HG02678 (cell line): ENCODE data around the gene AP2A2.
A peak's percentile ranks its signal among the peaks of the same experiment; 100 is the strongest.

Experiments
- ATAC-seq: cut with Tn5 transposase; IDR thresholded peaks from one replicate; pipeline ENCODE4 v1.9.1; 2021; ENCODE audit warnings: mild to moderate bottlenecking, moderate library complexity; ENCODE audit not compliant: unreplicated experiment

AP2A2 gene

GRCh38 chr11:925496-926301, at the start of gene AP2A2:
Gene AP2A2, plus strand, starts transcription at chr11:925870. Its CDS starts 152 bp downstream, at chr11:926022.
- peak; percentile 75 for ATAC-seq

DNA sequence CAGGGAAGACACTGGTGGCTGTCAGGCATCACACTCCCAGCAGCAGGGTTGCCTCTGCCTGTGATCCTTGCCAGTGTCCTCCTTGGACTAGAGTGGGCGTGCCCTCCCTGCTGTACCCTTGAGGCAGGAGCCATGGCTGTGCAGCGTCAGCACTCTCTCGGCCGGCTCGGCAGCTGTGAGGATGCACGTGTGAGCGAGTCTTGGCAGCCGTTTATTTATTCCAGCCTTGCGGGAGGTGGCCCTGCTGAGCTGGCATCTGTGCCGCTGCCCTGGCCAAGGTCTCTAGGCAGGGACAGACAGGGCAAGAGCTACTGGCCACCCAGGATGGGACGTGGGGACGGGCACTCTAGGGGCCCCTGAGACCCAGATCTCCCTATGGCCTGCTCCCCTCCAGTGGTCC, 49.1 kb upstream of the AP2A2 start:
- ATAC-seq: no peak

- ATAC-seq: no peak
Measured at GRCh38 chr11:877565-877964, 48.1 kb upstream of the AP2A2 start.

- no peak for ATAC-seq
Measured at GRCh38 chr11:880447-880846, 45.2 kb upstream of the AP2A2 start.

- ATAC-seq: no peak
Measured at GRCh38 chr11:882596-882995, 43.1 kb upstream of the AP2A2 start.

GRCh38 chr11:883527-883926, 42.1 kb upstream of the AP2A2 start:
- no peak for ATAC-seq

DNA sequence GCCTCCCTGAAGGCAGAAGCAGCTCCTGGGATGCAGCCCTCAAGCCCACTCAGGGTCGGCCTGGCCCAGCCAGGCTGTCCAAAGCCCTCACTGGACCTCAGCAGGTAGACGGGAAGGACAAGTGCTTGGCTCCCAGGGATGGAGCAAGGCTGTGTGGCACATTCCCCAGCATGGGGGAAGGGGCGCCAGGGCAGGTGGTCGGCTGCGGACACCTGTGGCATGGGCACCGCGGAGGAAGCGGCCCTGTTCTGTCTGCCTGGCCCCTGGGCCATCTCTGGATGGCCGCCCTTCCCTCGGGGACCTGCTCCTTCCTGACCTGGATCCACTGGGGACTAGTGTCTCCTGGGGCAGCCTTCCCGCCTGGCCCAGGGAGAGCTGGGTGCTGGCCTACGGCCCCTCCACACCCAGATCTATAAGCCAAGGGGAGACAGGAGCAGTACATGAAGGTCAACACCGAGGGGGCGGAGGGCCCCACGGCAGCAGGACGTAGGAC, 41.0 kb upstream of the AP2A2 start:
- no peak for ATAC-seq

DNA sequence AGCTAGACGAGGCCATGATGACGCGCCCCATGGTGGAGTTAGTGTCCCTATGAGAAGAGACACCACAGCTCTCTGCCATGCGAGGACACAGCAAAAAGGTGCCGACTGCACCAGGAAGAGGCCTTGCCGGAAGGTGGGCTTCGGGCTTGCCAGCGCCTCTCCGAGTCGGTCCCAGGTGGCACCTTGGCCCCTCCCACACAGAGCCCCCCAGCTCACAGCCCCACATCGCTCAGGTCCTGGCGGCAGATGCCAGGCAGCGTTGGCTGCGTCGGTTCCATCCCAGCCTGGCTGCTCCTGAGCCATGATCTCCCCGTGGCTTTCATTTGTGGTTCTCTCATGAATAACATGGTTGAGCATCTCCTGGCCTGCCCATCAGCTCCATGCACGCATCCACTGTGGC, 39.1 kb upstream of the AP2A2 start:
- ATAC-seq: no peak

GRCh38 chr11:887589-887988, 38.1 kb upstream of the AP2A2 start:
- ATAC-seq: no peak

DNA sequence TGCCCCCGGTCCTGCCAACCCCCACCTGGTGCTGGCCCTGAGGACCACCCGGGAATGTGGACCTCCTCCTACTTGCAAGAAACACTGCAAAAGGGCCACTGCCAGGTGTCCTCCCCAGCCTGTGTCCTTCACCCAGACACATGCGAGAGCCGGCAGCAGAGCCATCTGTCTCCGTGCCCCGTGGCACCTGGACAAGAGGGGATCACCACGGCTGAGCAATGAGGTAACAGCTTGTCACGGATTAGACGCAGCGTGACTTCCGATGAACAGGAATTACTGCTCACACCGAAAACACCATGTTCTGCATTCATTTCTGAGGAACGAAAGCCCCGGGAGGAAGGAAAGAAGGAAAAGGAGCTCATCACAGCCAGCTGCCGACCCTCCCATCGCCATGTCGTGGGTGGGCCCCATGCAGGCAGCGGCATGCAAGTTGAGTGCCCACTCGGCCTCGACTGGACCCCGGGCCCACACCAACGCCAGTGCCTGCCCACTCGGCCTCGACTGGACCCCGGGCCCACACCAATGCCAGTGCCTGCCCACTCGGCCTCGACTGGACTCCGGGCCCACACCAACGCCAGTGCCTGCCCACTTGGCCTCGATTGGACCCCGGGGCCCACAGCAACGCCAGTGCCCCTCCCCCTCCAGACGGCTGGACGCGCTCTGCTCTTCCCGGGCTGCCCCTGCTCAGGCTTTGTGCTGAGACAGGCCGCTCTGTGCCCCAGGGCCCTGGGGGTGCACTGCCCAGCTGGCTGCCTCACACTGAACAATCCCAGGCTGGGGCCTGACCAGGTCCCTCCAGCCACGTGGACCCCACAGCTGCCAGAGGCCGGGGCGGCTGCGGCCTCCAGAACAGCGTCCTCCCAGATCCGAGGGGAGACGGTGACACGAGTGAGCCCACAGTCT, 37.1 kb upstream of the AP2A2 start:
- no peak for ATAC-seq

DNA sequence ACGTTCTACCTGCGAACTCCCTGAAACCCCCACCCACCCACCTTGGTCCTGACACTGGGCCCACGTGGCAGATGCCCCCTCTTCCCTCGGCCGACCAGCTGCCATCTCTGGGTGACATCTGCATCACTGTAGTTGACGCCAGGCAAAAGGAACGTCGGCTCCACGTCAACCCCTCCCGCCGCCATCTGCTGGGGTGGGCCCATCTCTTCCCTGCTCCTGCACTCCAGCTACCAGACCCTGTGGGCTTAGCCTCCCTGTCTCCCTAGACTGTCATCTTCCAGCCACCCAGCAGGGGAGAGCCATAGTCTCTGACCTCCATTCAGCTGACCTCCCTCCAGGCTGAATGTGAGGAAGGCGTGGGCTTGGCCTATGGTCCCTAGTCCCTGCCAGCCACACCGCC, 36.4 kb upstream of the AP2A2 start:
- ATAC-seq: no peak

DNA sequence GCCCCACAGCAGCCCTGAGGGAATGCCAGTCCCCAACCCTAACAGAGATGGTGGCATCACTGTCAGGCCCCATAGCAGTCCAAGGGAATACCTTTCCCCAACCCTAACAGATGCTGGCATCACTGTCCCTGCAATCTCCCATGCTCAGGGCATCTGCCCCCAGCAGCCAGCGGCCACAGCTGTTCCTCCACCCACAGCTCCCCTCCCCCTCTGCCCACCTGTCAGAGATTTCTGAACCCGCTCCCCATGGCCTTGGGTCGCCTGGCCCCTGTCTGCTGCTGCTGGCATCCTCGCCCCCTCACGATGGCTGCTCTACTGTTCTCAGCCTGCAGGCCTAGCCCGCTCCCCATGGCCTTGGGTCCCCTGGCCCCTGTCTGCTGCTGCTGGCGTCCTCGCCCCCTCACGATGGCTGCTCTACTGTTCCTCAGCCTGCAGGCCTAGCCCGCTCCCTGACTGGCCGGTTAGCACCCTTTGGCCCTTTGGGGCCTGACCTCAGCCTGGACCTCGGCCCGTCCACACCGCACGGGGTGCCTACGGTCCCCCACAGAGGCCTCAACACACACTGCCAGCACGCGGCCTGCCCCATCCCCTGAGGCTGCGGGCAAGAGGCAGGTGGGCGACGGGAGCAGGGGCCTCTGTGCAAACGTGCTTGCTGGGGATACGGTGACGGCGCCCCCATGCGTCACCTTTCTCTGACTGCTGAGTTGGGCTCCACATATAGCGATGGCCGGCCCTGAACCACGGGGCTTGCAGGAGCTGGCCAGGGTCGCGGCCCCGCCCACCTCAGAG, 35.8 kb upstream of the AP2A2 start:
- ATAC-seq: no peak

DNA sequence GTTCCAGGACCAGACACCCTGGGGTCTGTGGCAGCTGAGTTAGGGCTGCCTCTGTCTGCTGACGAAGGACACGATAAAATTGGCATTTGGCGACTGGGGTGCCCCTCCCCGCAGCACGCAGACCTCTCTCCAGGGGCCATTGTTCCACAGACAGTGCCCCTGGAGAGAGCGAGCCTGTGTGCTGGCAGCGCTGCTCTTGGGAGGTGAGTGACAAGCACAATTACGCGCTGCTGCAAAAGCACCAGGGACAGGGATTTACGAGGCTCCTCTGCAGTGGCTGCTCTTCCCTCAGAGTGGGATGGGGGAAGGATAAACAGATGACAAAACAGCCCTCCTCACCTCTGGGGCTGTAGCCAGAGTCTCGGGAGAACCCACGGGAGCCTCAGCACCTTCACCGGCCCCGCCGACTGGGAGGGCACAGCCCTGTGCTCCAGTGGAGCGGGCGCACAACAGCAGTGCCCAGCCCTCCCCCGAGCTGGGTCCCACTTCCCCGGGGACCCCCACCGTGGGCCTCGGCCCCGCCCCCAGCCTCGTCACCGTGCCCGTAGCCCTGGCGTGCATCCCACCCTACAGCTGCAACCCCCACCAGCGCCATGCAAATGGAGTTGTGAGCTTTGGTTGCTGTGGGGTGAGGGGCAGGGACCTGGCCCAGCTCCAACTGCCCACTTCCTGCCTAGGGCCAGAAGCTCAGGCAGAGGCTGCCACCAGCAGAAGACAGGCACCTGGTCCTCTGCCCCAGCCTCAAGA, 34.7 kb upstream of the AP2A2 start:
- no peak for ATAC-seq

DNA sequence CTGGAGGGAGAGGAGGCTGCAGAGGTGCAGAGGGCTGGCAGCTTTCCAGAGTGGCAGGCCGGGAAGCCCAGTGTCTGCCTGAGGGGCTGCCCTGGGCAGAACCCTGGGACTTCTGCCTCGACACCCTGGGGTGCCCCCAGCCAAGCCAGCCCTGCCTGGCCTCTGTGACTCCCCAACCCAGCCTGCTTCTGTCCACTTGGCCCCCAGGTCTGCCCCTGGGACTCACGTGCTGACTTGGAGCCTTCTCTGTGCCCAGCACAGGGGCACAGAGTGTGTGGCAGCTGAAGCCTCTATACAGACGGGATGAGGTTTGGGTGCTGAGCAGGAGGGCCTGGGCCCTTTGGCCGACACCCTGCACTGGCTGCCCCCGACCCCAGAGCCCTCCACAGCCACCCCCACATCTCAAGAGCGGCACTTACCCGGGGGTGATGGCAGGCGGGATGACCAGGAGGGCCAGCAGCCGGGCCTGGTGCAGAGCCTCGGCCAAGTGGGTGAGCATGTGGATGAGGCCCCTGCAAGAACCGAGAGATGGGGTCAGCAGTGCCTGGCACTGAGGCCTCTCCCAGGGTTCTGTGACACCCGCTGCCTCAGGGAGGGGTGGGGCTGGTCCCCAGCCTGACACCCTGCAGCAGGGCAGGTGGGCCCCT, 32.5 kb upstream of the AP2A2 start:
- no peak for ATAC-seq

DNA sequence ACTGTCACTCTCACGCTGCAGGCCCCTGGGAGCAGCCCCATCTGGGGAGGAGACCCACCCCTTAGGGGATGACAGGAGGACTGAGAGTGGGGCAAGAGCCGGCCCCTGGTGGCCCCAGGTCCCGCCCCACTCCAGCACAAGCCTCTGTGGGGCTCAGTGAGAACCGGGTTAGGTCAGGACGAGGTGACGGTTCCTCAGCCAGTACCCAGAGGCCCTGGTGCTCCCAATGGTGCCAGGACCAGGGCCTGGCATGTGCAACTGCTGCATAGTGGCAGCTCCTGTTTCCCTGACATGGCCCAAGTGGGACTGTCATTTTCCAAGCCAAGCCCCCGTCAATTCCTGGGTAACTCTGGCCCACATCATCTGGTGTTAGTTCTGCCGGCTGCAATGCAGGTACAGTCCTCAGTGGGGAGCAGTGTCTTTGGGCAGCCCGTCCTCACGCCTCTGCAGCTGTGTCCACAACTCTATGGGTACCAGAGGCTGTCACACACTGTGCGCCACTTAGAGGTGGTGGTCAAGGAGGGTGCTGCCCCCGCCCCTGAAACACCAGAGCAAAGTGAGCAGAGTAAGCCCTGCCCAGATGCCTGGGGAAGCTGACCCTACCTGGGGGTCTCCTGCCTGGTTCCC, 31.0 kb upstream of the AP2A2 start:
- no peak for ATAC-seq

- no peak for ATAC-seq
Measured at GRCh38 chr11:895331-896110, 30.1 kb upstream of the AP2A2 start.

DNA sequence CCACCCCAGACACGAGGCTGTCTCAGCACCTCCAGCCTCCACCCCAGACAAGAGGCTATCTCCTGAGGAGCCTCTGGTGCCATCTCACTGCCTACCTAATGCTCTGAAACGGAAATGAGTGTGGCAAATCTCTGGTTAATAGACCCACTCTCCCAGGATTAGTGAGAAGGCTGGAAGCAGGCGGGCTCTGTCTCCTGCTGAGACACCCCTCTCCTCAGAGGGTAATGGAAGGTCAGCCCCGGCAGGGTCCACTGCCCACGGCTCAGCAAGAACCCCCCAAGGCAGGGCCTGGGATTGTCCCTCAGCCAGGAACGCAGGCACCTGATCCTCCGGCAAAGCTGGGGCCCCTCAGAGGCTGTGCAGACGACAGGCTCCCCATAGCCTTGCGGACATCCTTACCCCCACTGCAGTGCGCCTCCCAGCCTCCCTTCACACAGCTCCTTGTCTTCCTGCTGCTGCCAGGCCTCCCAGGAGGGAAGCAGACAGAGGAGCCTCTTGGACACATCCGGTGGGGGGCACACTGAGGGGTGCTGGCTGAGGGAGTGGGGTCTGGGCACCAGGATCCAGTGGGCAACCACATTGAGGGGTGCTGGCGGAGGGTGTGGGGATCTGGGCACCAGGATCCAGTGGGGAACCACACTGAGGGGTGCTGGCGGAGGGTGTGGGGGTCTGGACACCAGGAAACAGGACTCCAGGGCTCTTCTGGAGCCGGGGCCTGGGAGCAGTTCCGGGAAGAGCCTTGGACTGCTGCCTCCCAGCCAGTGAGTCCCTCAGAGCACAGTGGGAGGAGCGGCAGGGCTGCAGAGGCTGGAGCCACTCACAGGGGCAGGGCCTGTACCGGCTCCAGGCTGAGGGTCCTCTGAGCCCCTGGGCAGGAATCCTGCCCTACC, 28.2 kb upstream of the AP2A2 start:
- no peak for ATAC-seq

GRCh38 chr11:898143-898511, 27.5 kb upstream of the AP2A2 start:
- ATAC-seq: no peak
